GM12891 (cell line): Measurements from ENCODE around the gene MAP3K7.

ENCODE experiments used
- POLR2A ChIP-seq: IDR thresholded peaks from 2 replicates; pipeline ENCODE4 v1.6.1; 2011; ENCODE audit warnings: low read depth, low read length, control low read depth
- TAF1 ChIP-seq: IDR thresholded peaks from 2 replicates; pipeline ENCODE4 v1.6.1; 2011; ENCODE audit warnings: low read depth, low read length, control low read depth

DNA sequence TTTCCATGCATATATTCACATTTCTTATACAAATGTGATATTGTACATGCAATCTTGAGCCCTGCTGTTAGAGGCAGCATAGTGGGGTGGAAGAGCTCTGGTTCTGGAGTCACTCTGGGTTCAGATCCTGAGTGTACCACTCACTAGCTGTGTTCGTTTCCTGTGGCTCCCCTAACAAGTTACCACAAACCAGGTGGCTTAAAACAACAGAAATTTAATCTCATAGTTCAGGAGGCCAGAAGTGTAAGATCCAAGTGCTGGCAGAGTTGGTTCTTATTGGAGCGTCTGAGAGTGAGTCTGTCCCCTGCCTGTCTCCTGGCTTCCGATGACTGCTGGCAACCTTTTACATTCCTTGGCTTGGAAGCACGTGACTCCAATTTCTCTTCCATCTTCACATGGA lies 115.6 kb downstream of the MAP3K7 start:
- no peak for TF ChIP-seq POLR2A
- no peak for TF ChIP-seq TAF1
